IPS-18a (cell line): ENCODE results near the gene GCNT2.
"Not testable (repeated sequence)": the region's sequence is repeated elsewhere in the genome, so short reads cannot be mapped to it uniquely, and the experiment has no call there.

Source experiments
- H3K27ac ChIP-seq: one replicate; pipeline ENCODE4 v1.5.1; 2013; ENCODE audit warnings: low read length
- H3K27me3 ChIP-seq: one replicate; pipeline ENCODE4 v1.6.1; 2013; ENCODE audit warnings: mild to moderate bottlenecking, low read length; ENCODE audit not compliant: control insufficient read depth, insufficient read depth
- H3K36me3 ChIP-seq: one replicate; pipeline ENCODE4 v1.6.1; 2013; ENCODE audit warnings: low read depth, low read length; ENCODE audit not compliant: control insufficient read depth
- H3K4me1 ChIP-seq: one replicate; pipeline ENCODE4 v1.6.1; 2013; ENCODE audit warnings: low read depth, low read length; ENCODE audit not compliant: control insufficient read depth
- H3K4me3 ChIP-seq: one replicate; pipeline ENCODE4 v1.5.1; 2013; ENCODE audit warnings: low read length
- H3K9ac ChIP-seq: one replicate; pipeline ENCODE4 v1.6.1; 2013; ENCODE audit warnings: mild to moderate bottlenecking, low read length, moderate library complexity
- H3K9me3 ChIP-seq: one replicate; pipeline ENCODE4 v1.6.1; 2013; ENCODE audit warnings: low read depth, low read length; ENCODE audit not compliant: control insufficient read depth

GCNT2 gene

GRCh38 chr6:10598084-10598960, 77.2 kb downstream of the GCNT2 start:
- Histone ChIP-seq H3K9ac (no peak overlapping the region), H3K27me3 (no peaks in the 10 kb centered on the region), H3K4me1 (peaks cover 64% of the 10 kb centered on the region), H3K9me3 (no peaks in the 10 kb centered on the region), H3K4me3 (no peak overlapping the region), H3K27ac (no peak overlapping the region), H3K36me3 (no peaks in the 10 kb centered on the region)

GRCh38 chr6:10599046-10599445, 77.9 kb downstream of the GCNT2 start:
- H3K36me3 ChIP-seq: no peaks in the 10 kb centered on the region
- H3K27ac ChIP-seq: no peak overlapping the region
- H3K4me3 ChIP-seq: no peak overlapping the region
- no peaks in the 10 kb centered on the region for H3K27me3 ChIP-seq
- H3K4me1 ChIP-seq: peaks cover 57% of the 10 kb centered on the region
- no peaks in the 10 kb centered on the region for H3K9me3 ChIP-seq
- no peak overlapping the region for H3K9ac ChIP-seq

- H3K27me3 ChIP-seq, H3K27ac ChIP-seq, H3K4me3 ChIP-seq, H3K36me3 ChIP-seq, H3K9me3 ChIP-seq, H3K9ac ChIP-seq: not testable (repeated sequence)
- peaks cover 44% of the 10 kb centered on the region for H3K4me1 ChIP-seq
Measured at GRCh38 chr6:10600681-10601080, 79.5 kb downstream of the GCNT2 start.

- Histone ChIP-seq H3K27ac (no peak overlapping the region), H3K9ac (no peak overlapping the region), H3K27me3 (no peaks in the 10 kb centered on the region), H3K4me3 (no peak overlapping the region), H3K4me1 (peaks cover 24% of the 10 kb centered on the region), H3K9me3 (no peaks in the 10 kb centered on the region), H3K36me3 (peaks cover 3% of the 10 kb centered on the region)
Measured at GRCh38 chr6:10603219-10603618, 82.1 kb downstream of the GCNT2 start.

- peaks cover 3% of the 10 kb centered on the region for H3K36me3 ChIP-seq
- no peak overlapping the region for H3K27ac ChIP-seq
- peaks cover 14% of the 10 kb centered on the region for H3K4me1 ChIP-seq
- H3K4me3 ChIP-seq: no peak overlapping the region
- H3K9me3 ChIP-seq: no peaks in the 10 kb centered on the region
- H3K9ac ChIP-seq: no peak overlapping the region
- no peaks in the 10 kb centered on the region for H3K27me3 ChIP-seq
Measured at GRCh38 chr6:10609038-10609437, 87.9 kb downstream of the GCNT2 start.

- Histone ChIP-seq H3K9me3 (no peaks in the 10 kb centered on the region), H3K4me3 (no peak overlapping the region), H3K27ac (no peak overlapping the region), H3K27me3 (no peaks in the 10 kb centered on the region), H3K4me1 (peaks cover 14% of the 10 kb centered on the region), H3K36me3 (peaks cover 3% of the 10 kb centered on the region), H3K9ac (no peak overlapping the region)
Measured at GRCh38 chr6:10610289-10610688, 89.1 kb downstream of the GCNT2 start.

GRCh38 chr6:10612161-10612560, 91.0 kb downstream of the GCNT2 start:
- H3K27ac ChIP-seq: no peak overlapping the region
- H3K4me3 ChIP-seq: no peak overlapping the region
- H3K9ac ChIP-seq: no peak overlapping the region
- no peaks in the 10 kb centered on the region for H3K27me3 ChIP-seq
- peaks cover 2% of the 10 kb centered on the region for H3K36me3 ChIP-seq
- H3K4me1 ChIP-seq: peaks cover 14% of the 10 kb centered on the region
- no peaks in the 10 kb centered on the region for H3K9me3 ChIP-seq

GRCh38 chr6:10613077-10613476, 91.9 kb downstream of the GCNT2 start:
- peaks cover 14% of the 10 kb centered on the region for H3K4me1 ChIP-seq
- no peak overlapping the region for H3K27ac ChIP-seq
- H3K9ac ChIP-seq: no peak overlapping the region
- H3K27me3 ChIP-seq: no peaks in the 10 kb centered on the region
- no peaks in the 10 kb centered on the region for H3K9me3 ChIP-seq
- no peaks in the 10 kb centered on the region for H3K36me3 ChIP-seq
- H3K4me3 ChIP-seq: no peak overlapping the region

GRCh38 chr6:10613723-10614122, 92.6 kb downstream of the GCNT2 start:
- Histone ChIP-seq H3K27ac (no peak overlapping the region), H3K4me3 (no peak overlapping the region), H3K9ac (no peak overlapping the region), H3K36me3 (no peaks in the 10 kb centered on the region), H3K4me1 (peaks cover 14% of the 10 kb centered on the region), H3K9me3 (no peaks in the 10 kb centered on the region), H3K27me3 (no peaks in the 10 kb centered on the region)

GRCh38 chr6:10615675-10616074, 94.5 kb downstream of the GCNT2 start:
- H3K27ac ChIP-seq: no peak overlapping the region
- no peaks in the 10 kb centered on the region for H3K9me3 ChIP-seq
- H3K9ac ChIP-seq: no peak overlapping the region
- peaks cover 14% of the 10 kb centered on the region for H3K4me1 ChIP-seq
- no peak overlapping the region for H3K4me3 ChIP-seq
- no peaks in the 10 kb centered on the region for H3K27me3 ChIP-seq
- no peaks in the 10 kb centered on the region for H3K36me3 ChIP-seq

GRCh38 chr6:10616266-10616665, 95.1 kb downstream of the GCNT2 start:
- not testable (repeated sequence) for H3K36me3 ChIP-seq, H3K9ac ChIP-seq, H3K27me3 ChIP-seq, H3K9me3 ChIP-seq, H3K27ac ChIP-seq, H3K4me3 ChIP-seq
- peaks cover 14% of the 10 kb centered on the region for H3K4me1 ChIP-seq

- Histone ChIP-seq H3K4me3 (no peak overlapping the region), H3K36me3 (peaks cover 9% of the 10 kb centered on the region), H3K27me3 (no peaks in the 10 kb centered on the region), H3K4me1 (peaks cover 14% of the 10 kb centered on the region), H3K9ac (no peak overlapping the region), H3K9me3 (no peaks in the 10 kb centered on the region), H3K27ac (no peak overlapping the region)
Measured at GRCh38 chr6:10617008-10617696, 96.0 kb downstream of the GCNT2 start.
